ENCODE data around the gene ZFYVE1. TPM values are rescaled to one million over a fixed set of nuclear protein-coding genes. Genes with fewer than 3 reads are reported as not detected.

ZFYVE1 gene
- total RNA-seq, 1 donor from 2014 or later = 73.9 TPM

DNA sequence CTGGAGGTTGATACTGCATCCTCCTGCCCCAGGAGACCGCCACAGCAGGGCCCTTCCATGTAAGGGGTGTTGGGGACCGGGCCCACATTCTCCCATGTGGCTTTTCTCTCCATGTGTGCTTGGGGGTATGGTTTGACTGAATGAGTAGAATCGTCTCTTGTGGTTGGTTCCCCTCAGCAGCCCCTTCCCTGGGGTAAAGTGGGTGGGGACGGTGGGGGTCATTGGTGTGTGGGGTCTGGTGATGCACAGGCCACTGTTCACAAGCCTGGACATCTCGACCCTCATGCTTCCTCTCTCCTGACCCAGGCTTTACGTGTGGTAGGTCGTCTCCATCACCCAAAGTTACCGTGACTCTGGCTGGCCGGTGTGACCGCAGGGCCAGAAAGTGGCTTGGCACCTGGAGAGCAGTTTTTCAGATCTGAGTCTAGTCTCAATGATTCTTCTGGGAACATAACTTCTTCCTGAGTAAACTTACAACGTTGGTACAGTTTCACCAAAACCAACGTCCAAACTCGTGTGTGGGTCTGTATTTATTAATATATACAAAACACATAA lies 83.0 kb downstream of the ZFYVE1 start:
- no peak for DNase-seq (ENCODE audit: low spot score in 2 of 2)
- intact Hi-C loops (cut with DNase I) = no loop called here
- peaks cover 38 to 56% of the 10 kb centered on the region in 2 donors for H3K36me3 ChIP-seq
- no peaks in the 10 kb centered on the region for H3K4me1 ChIP-seq
- no peaks in the 10 kb centered on the region for H3K27me3 ChIP-seq
- TF ChIP-seq, protein P1, sequence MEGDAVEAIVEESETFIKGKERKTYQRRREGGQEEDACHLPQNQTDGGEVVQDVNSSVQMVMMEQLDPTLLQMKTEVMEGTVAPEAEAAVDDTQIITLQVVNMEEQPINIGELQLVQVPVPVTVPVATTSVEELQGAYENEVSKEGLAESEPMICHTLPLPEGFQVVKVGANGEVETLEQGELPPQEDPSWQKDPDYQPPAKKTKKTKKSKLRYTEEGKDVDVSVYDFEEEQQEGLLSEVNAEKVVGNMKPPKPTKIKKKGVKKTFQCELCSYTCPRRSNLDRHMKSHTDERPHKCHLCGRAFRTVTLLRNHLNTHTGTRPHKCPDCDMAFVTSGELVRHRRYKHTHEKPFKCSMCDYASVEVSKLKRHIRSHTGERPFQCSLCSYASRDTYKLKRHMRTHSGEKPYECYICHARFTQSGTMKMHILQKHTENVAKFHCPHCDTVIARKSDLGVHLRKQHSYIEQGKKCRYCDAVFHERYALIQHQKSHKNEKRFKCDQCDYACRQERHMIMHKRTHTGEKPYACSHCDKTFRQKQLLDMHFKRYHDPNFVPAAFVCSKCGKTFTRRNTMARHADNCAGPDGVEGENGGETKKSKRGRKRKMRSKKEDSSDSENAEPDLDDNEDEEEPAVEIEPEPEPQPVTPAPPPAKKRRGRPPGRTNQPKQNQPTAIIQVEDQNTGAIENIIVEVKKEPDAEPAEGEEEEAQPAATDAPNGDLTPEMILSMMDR (IDR thresholded peaks at IDR 0.05) = no peak
- H3K27ac ChIP-seq = no peak overlapping the region
- H3K4me3 ChIP-seq = no peak overlapping the region
- H3K9me3 ChIP-seq = no peaks in the 10 kb centered on the region

DNA sequence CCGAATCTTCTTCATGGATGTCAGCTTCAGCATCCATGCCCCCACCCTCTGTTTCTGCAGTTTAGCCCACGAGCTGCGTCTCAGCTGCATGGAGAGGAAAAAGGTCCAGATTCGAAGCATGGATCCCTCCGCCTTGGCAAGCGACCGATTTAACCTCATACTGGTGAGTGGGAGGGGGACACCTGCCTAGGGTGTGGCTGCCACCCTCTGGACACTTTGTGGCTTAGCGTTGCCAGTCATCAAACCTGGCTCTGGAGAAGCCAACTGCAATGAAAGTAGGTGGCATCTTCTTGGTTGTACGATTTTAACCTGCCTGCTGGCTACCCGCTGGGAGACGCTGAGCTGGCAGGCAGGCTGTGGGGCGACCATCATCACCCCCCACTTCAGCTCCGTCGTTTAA lies 84.0 kb downstream of the ZFYVE1 start:
- no peak overlapping the region for H3K4me3 ChIP-seq
- no peaks in the 10 kb centered on the region for H3K4me1 ChIP-seq
- H3K27me3 ChIP-seq = no peaks in the 10 kb centered on the region
- peaks cover 40 to 65% of the 10 kb centered on the region in 2 donors for H3K36me3 ChIP-seq
- DNase-seq (ENCODE audit: low spot score in 2 of 2) = no peak
- intact Hi-C loops (cut with DNase I) = no loop called here
- TF ChIP-seq, protein P1 (IDR thresholded peaks at IDR 0.05) = no peak
- H3K27ac ChIP-seq = no peak overlapping the region
- no peaks in the 10 kb centered on the region for H3K9me3 ChIP-seq

DNA sequence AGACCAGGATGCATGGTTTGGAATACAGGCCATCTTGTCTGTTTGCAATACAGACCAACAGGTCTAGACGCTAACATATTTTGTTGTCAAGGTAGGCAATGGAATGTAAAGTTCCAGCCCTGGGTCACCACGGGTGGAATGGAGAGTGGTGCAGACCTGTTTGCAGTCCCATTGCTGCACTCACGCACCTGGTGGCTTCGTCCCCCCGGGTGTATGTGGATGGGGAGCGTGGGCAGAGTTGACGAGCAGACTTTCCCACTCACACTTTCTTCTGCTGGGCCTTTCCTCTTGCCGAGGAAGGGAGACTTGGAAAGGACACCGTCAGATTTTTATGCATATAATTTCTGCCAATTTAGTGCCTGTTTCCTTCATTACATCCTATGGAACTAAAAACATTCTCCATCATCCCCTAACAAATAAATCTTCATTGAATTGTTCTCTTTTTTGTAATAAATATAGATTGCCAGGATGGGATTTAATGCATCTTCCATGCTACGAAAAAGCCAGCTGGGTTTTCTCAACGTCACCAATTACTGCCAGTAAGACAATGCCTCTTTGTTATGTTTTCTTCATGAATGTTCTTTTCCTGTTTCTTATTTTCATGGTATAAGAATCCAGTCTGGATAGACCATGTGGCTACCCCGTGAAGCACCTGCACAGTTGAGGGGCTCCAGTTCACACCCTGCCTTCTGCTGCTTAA lies 85.5 kb downstream of the ZFYVE1 start:
- Histone ChIP-seq H3K4me1 (no peaks in the 10 kb centered on the region), H3K36me3 (peaks cover 40 to 61% of the 10 kb centered on the region in 2 donors), H3K4me3 (no peak overlapping the region), H3K27me3 (no peaks in the 10 kb centered on the region), H3K27ac (no peak overlapping the region), H3K9me3 (no peaks in the 10 kb centered on the region)
- DNase-seq (ENCODE audit: low spot score in 2 of 2) = no peak
- TF ChIP-seq, protein P1 (IDR thresholded peaks at IDR 0.05) = no peak
- intact Hi-C loops (cut with DNase I) = no loop called here

DNA sequence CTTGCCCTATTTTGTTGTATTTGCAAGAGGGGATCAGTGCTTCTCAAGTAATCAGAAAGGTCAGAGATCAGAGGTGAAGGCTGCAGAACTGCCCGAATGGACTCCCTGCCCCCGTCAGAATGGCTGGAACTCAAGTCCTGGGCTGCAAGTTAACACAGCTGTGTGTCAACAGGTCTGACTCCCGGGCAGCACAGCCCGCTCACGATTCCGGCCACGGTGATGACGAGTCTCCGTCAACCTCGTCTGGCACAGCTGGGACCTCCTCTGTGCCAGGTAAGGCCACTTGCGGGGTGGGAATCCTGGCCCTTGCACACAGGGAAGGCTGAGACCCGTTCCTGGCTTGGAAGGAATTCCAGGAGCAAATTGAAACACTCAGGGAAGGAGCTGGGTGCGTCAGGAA lies 87.3 kb downstream of the ZFYVE1 start:
- DNase-seq (ENCODE audit: low spot score in 2 of 2) = no peak
- intact Hi-C loops (cut with DNase I) = no loop called here

DNA sequence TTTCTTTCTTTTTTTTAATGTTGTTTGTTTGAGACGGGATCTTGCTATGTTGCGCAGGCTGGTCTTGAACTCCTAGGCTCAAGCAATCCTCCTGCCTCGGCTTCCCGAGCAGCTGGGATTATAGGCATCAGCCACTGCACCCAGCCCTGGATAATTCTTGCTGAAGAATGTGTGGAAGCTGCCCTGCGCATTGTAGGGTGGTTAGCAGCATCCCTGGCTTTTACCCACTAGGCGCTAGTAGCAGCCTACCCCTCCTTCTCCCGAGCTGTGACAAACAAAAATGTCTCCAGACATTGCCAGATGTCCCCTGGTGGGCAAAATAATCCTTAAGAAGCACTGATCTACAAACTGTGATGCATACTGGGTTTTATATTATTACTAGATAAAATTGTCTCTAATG lies 94.0 kb downstream of the ZFYVE1 start:
- no peaks in the 10 kb centered on the region for H3K4me1 ChIP-seq
- no peak for DNase-seq (ENCODE audit: low spot score in 2 of 2)
- H3K27ac ChIP-seq = no peak overlapping the region
- TF ChIP-seq, protein P1 (IDR thresholded peaks at IDR 0.05) = no peak
- H3K9me3 ChIP-seq = no peaks in the 10 kb centered on the region
- no peaks in the 10 kb centered on the region for H3K27me3 ChIP-seq
- H3K4me3 ChIP-seq = no peak overlapping the region
- intact Hi-C loops (cut with DNase I) = no loop called here
- H3K36me3 ChIP-seq = peaks cover 0 to 2% of the 10 kb centered on the region in 2 donors

More for the DNA sequence above, 87.3 kb downstream of the ZFYVE1 start:
- TF ChIP-seq, protein P1 (IDR thresholded peaks at IDR 0.05) = no peak
- H3K9me3 ChIP-seq = no peaks in the 10 kb centered on the region
- no peaks in the 10 kb centered on the region for H3K4me1 ChIP-seq
- H3K4me3 ChIP-seq = no peak overlapping the region
- no peaks in the 10 kb centered on the region for H3K27me3 ChIP-seq
- H3K36me3 ChIP-seq = peaks cover 37 to 58% of the 10 kb centered on the region in 2 donors
- H3K27ac ChIP-seq = no peak overlapping the region
